GM20000 (cell line): ENCODE data around the gene RPUSD4.

Experiments used
- DNase-seq: peaks from one replicate; pipeline ENCODE4 v3.0.0; 2012; ENCODE audit warnings: low spot score
- CTCF ChIP-seq: IDR thresholded peaks from 2 replicates; pipeline ENCODE4 v1.5.1; 2012; ENCODE audit warnings: mild to moderate bottlenecking, control low read depth; ENCODE audit errors: extremely low read depth, missing control alignments

RPUSD4 gene

GRCh38 chr11:126166413-126166812 is 45.0 kb downstream of the RPUSD4 start:
- no peak for DNase-seq
- TF ChIP-seq CTCF = no peak

- TF ChIP-seq CTCF = no peak
- no peak for DNase-seq
Measured at GRCh38 chr11:126165757-126166156, 45.7 kb downstream of the RPUSD4 start.

- no peak for TF ChIP-seq CTCF
- no peak for DNase-seq
Measured at GRCh38 chr11:126165311-126165720, 46.1 kb downstream of the RPUSD4 start.

- no peak for TF ChIP-seq CTCF
Measured at GRCh38 chr11:126164781-126165180, 46.7 kb downstream of the RPUSD4 start.

GRCh38 chr11:126163779-126164178 is 47.7 kb downstream of the RPUSD4 start:
- TF ChIP-seq CTCF = no peak

More at GRCh38 chr11:126164781-126165180, 46.7 kb downstream of the RPUSD4 start:
- DNase-seq = no peak

GRCh38 chr11:126163074-126163700 is 48.3 kb downstream of the RPUSD4 start:
- DNase-seq = no peak
- TF ChIP-seq CTCF = no peak

More at GRCh38 chr11:126163779-126164178, 47.7 kb downstream of the RPUSD4 start:
- DNase-seq = no peak

- DNase-seq = no peak
- TF ChIP-seq CTCF = no peak
Measured at GRCh38 chr11:126162306-126163030, 49.0 kb downstream of the RPUSD4 start.
